Measurements from ENCODE around the gene BCL2A1.

DNA sequence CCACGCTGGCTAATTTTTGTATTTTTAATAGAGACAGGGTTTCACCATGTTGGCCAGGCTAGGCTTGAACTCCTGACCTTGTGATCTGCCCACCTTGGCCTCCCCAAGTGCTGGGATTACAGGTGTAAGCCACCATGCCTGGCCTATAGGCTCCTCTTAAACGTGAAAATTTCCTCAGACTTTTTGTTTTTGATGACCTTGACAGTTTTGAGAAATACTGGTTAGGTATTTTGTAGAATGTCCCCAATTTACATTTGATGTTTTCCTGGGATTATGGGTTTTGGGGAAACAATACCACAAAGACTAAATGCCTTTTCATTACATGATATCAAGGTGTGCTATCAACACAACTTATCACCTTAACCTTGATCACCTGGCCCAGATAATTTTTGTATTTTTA is 20.7 kb downstream of the BCL2A1 start:
- TF ChIP-seq, protein P1, sequence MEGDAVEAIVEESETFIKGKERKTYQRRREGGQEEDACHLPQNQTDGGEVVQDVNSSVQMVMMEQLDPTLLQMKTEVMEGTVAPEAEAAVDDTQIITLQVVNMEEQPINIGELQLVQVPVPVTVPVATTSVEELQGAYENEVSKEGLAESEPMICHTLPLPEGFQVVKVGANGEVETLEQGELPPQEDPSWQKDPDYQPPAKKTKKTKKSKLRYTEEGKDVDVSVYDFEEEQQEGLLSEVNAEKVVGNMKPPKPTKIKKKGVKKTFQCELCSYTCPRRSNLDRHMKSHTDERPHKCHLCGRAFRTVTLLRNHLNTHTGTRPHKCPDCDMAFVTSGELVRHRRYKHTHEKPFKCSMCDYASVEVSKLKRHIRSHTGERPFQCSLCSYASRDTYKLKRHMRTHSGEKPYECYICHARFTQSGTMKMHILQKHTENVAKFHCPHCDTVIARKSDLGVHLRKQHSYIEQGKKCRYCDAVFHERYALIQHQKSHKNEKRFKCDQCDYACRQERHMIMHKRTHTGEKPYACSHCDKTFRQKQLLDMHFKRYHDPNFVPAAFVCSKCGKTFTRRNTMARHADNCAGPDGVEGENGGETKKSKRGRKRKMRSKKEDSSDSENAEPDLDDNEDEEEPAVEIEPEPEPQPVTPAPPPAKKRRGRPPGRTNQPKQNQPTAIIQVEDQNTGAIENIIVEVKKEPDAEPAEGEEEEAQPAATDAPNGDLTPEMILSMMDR (conservative IDR thresholded peaks at IDR 0.05 in 1 of 2, IDR thresholded peaks at IDR 0.05 in 1 of 2; ENCODE audit: low read depth in 1 of 2, low read length in 2 of 2) = no peak
- TF ChIP-seq EZH2 (IDR thresholded peaks at IDR 0.05; ENCODE audit: low read length, missing control alignments) = no peak

Data from fibroblast of lung (primary cell).